Globus pallidus (tissue), 1 donor: ENCODE measurements around the gene SQSTM1.

ENCODE experiments used
- DNase-seq: peaks from one replicate; pipeline ENCODE4 v3.0.0-alpha.2; 2015; ENCODE audit warnings: low spot score

Gene SQSTM1

GRCh38 chr5:179795049-179795862 lies 25.4 kb upstream of the SQSTM1 start:
- no peak for DNase-seq

- peak; percentile 72 for DNase-seq
These were observed 24.6 kb upstream of the SQSTM1 start for GRCh38 chr5:179795863-179796833.

GRCh38 chr5:179796877-179797608 lies 23.7 kb upstream of the SQSTM1 start:
- DNase-seq: no peak

- DNase-seq: no peak
These were observed 23.0 kb upstream of the SQSTM1 start for GRCh38 chr5:179797741-179798140.

- DNase-seq: no peak
These were observed 22.4 kb upstream of the SQSTM1 start for GRCh38 chr5:179798144-179798770.

GRCh38 chr5:179798771-179799643 lies 21.7 kb upstream of the SQSTM1 start:
- no peak for DNase-seq

DNA sequence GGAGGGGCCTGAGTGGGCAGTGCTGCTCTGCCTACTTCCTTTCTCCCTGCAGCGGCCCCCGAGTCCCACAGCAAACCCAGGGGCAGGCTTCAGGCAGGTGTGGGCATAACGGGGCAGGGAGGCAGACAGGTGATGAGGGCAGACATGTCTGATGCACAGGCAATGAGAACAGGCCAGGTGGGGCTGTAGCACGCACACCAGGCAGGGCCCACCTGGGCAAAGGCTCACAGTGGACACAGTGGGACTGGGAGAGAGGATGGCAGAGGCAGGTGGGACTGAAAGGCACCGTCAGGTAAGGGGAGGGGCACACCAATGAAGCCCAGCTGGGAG lies 21.1 kb upstream of the SQSTM1 start:
- no peak for DNase-seq

GRCh38 chr5:179800071-179800695 lies 20.5 kb upstream of the SQSTM1 start:
- no peak for DNase-seq

DNA sequence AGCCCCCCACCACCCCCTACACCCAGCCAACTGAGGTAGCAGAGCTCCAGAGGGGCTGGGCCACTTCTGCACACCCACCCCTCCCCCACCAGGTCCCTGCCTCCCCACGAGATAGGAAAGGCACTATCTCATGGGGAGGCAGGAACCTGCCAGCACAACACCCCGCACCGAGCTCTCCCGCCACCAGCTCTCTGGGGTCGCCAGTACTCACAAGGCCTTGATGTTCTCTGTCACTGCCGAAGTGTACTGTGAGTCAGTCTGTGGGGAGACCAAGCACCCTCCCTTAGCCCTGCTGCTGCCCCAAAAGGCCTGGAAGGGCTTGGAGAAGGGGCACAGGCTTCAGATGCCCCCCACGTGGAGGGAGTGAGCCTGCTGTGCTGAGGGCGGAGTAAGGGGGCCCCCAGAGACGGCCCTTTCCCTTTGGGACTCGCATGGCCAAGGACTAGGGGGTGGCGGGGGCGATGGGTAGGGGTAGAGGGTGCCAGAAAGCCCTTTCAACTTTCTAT lies 20.0 kb upstream of the SQSTM1 start:
- DNase-seq: no peak

- DNase-seq: no peak
These were observed 19.1 kb upstream of the SQSTM1 start for GRCh38 chr5:179801304-179802206.

DNA sequence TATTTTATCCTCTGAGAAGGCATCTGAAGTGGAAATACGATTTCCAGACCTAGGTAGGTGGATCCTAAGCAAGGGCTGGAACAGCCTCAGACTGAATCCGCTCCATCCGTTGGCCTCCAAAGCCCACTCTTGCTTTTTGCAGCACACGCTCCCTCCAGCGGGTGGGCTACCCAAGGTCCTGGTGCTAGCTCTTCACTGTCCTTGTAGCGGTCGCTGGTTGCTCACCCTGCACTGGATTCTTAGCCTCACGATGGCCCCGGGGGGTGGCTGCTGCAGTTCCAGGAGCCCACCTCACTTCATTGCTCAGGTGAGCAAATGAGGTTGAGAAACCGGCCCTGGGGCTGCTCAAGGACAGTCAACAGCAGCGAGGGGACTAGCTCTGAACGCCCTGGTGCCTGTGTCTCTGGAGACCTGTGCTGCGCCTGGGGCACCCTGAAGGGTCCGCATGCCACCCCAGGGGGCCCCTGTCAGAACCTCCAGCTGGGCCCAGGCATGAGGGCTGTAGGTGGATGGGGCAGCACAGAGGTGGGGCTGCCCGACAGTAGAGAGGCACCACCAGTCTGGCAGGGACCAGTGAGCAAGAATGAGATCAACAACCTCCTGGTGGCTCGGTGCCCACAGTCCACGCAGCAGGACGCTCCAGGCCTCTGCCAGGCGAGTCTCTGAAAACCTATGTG lies 18.4 kb upstream of the SQSTM1 start:
- DNase-seq: no peak

DNA sequence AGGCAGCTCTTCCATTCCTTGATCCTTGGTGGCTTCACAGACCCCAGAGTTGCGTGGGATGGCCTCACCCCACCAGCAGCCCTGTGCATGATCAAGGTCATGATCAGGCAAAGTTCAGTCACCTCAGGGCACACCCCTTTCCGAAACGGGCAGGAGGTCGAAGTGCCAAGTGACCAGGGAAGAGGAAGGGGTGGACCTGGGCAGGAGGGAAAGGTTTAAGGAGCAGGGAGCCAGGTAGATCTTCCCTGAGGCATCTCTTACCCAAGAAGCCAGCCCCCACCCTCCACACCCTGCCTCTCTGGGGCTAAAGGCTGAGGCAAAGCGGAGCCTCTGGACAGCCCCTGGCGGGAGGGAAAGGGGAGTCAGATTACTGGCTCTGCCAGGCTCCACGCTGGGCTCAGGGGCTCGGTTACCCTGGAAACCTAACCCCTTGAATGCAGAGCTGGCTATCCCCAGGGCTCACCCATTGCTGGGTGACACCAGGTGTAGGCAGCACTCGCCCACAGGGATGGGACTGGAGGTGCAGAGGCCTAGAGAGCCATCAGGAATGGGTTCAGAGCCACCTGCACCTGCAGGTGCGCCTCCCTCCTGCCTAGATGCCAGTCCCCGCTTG lies 17.6 kb upstream of the SQSTM1 start:
- DNase-seq: no peak

DNA sequence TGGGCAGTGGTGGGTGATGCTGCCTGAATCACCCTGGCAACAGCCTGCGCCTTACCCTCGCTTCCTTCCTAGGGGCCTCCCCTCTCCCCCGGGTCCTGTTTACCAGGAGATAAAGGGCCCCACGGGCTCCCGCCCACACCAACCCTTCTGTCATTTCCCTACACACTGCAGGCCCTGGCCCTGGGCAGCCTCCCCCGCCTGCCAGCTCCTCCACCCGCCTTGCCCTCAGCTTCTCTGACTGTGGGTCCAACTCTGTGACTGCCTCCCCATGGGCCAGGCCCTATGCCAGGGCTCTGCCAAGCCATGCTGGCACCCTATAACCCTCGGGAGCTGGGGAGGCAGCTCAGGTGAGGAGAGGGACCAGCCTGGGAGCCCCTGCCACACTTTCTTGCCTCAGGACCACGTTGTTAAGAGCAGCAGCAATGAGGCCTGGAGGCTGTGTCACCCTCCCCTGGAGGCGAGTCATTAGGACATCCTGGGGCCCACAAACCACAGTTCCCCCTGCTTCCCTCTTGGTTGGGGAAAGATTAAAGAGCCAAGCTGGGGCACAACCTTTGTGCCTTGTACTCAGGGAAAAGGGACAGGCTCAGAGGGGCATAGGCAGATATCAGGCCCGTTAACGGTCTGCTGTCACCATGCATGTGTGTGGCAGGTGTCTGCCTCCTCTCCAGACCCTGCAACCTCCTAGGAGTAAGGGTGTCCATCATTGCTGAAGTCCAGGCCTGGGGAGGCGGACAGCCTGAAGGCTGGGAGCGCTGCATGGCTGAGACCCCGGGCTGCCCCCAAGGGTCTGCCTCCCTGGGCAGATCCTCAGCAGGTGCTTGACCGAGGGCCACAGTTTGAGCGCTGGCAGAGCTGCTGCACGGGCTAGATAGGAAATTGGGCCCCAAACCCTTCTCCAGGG lies 16.8 kb upstream of the SQSTM1 start:
- DNase-seq: no peak

- DNase-seq: no peak
These were observed 16.2 kb upstream of the SQSTM1 start for GRCh38 chr5:179804555-179804947.

- DNase-seq: no peak
These were observed 15.6 kb upstream of the SQSTM1 start for GRCh38 chr5:179805070-179805528.

DNA sequence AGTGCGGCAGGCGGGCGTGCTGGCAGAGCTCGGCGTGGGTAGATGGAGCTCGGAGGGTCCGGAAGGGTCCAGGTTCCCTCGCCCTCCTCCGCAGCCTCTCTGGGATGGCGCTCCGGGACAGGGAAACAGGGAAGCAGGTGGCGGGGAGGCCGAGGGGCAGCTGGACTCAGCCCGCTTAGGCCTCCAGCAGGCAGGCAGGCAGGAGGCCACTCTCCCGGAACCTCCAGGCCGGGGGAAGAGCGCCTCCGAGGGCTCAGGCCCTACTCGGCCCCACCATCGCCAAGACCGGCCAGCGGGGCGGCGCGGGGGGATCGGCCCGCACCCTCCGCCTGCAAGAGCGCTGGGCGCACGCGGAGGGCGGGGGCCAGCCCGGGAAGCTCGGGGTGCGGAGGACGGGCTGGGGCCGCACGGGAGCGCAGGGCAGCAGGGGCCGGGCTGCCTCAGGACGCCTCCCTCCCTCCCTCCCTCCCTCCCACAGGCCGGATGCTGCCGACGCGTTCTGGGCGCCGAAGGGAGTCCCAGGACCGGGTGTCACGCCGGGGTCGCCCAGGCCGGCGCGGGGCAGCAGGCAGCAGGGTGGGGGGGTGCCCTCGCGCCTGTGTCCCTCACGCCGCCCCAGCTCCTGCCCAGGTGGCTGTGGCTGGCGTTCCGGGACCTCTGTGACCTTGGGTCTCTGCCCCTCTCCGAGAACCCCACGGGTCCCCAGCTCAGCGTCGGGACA lies 15.0 kb upstream of the SQSTM1 start:
- DNase-seq: no peak
